Astrocyte of the cerebellum (primary cell): Measurements from ENCODE around the gene IL1F10.

Experiments
- DNase-seq: peaks from one replicate; pipeline ENCODE4 v3.0.0-alpha.2; 2011; ENCODE audit warnings: low read depth
- H3K4me3 ChIP-seq: 2 replicates; pipeline ENCODE4 v1.5.1; 2011; ENCODE audit warnings: mild to moderate bottlenecking, low read depth, low read length, moderate library complexity
- in situ Hi-C: cut with HindIII; loops from 2 replicates; pipeline ENCODE4 v1.10.0; 2017; ENCODE audit warnings: low sequenced_read_pairs
- TF ChIP-seq, protein P1 (sequence below): IDR thresholded peaks from 2 replicates; pipeline ENCODE4 v1.5.1; 2012; ENCODE audit warnings: low read length, low read depth, moderate library complexity, mild to moderate bottlenecking; ENCODE audit errors: missing control alignments

Gene IL1F10

DNA sequence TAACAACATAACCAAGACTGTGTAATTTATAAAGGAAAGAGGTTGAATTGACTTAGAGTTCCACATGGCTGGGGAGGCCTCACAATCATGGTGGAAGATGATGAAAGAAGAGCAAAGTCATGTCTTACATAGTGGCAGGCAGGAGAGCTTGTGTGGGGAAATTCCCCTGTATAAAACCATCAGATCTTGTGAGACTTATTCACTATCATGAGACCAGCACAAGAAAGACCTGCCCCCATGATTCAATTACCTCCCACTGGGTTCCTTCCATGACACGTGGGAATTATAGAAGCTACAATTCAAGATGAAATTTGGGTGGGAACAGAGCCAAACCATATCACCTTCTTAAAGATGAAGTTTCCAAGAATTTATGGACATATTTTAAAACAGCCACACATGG is 11.2 kb upstream of the IL1F10 start:
- in situ Hi-C loops = no loop called here
- TF ChIP-seq, protein P1, sequence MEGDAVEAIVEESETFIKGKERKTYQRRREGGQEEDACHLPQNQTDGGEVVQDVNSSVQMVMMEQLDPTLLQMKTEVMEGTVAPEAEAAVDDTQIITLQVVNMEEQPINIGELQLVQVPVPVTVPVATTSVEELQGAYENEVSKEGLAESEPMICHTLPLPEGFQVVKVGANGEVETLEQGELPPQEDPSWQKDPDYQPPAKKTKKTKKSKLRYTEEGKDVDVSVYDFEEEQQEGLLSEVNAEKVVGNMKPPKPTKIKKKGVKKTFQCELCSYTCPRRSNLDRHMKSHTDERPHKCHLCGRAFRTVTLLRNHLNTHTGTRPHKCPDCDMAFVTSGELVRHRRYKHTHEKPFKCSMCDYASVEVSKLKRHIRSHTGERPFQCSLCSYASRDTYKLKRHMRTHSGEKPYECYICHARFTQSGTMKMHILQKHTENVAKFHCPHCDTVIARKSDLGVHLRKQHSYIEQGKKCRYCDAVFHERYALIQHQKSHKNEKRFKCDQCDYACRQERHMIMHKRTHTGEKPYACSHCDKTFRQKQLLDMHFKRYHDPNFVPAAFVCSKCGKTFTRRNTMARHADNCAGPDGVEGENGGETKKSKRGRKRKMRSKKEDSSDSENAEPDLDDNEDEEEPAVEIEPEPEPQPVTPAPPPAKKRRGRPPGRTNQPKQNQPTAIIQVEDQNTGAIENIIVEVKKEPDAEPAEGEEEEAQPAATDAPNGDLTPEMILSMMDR = no peak
- DNase-seq = no peak

DNA sequence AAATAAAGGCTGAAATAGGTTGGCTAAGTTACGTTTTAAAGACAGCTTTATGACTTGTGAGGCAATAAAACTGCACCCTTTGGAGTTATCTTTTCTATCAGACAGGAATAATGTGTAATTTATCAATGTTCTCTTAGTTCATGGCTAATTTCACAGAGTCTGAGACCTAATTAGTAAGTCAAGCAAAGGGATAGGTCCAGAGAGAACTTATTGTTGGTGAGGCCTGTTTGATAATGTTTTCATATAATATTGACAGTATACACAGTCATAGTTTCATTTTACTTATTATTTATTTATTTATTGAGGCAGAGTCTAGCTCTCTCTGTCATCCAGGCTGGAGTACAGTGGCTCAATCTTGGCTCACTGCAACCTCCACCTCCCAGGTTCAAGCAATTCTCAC is 10.7 kb upstream of the IL1F10 start:
- H3K4me3 ChIP-seq = no peak overlapping the region
- no peak for DNase-seq
- in situ Hi-C loops = no loop called here
- TF ChIP-seq, protein P1 = no peak

More for the DNA sequence above, 11.2 kb upstream of the IL1F10 start:
- H3K4me3 ChIP-seq = no peak overlapping the region

DNA sequence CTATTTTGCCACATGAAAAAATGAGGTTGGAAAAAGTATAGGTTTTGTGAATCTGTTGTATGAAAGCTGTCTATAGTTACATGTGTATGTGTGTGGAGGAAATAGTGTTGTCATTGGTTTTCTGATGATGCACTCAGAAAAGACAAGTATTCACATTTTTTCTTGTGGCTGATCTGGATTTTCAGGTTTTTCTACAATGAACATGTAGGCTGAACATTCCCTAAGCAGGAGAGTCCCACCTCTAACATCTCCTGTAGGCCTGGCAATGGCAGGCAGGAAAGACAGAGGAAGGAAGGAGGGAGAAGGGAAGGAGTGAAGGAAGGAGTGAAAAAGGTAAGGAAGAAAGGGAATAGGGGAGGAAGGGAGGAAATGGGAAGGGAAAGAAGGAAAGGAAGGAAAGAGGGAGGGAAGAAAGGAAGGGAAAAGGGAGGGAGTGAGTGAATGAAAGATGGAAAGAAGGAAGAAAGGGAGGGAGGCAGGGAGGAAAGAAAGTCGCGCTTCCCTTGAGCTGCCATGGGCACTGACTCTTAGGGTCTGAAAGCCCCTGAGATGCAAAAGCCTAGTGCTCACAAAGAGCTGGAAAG is 9.3 kb upstream of the IL1F10 start:
- no peak overlapping the region for H3K4me3 ChIP-seq
- DNase-seq = no peak
- TF ChIP-seq, protein P1 = no peak
- in situ Hi-C loops = no loop called here

DNA sequence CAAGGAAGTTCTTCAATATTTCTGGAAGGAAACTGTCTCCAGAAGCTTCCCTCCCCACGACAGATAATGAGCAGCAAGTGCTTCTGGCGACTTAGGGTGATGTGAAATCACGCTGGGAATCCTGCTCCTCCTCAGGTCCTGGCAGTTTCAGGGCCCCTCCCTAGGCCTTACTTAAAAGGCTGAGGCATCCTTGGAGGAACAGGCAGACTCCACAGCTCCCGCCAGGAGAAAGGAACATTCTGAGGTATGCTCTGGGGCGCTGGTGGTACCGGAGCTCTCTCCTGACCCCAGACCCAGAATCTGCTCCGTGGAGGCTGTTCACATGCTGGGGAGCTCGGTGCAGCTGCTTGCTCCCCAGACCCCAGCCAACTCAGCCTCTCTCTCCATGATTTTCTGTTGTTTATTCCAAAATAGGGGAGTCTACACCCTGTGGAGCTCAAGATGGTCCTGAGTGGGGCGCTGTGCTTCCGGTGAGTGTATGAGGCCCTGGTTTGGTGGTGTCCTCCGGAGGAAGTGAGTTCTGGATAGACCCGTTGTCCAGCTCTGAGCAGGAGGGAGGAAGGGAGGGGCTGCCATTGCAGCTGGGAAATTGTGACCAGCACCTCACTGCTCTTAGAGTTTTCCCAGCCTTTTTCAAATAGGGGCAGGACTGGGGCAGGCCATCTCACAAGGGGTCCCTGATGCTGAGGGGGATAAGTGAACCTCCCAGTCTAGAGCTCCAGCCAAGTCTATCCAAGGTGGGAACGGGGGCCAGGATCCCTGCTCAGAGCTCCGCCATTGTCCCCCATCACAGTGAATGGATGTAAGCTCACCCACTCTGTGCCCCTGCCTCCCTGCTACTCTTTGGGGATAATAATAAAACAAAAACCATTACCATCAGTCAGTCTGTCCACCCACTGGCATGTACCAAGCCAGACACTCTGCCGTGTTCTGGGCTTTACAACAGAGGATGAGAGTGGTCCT is 8.5 kb upstream of the IL1F10 start, which contains the start of gene IL36RN:
Gene IL36RN (plus strand): TSS at position 201 of the 963 bp plus-strand sequence. CDS start 241 bp downstream, at position 442.
- TF ChIP-seq, protein P1 = no peak
- H3K4me3 ChIP-seq = no peak within 1 kb of the TSS
- DNase-seq = no peak
- in situ Hi-C loops = no loop called here

DNA sequence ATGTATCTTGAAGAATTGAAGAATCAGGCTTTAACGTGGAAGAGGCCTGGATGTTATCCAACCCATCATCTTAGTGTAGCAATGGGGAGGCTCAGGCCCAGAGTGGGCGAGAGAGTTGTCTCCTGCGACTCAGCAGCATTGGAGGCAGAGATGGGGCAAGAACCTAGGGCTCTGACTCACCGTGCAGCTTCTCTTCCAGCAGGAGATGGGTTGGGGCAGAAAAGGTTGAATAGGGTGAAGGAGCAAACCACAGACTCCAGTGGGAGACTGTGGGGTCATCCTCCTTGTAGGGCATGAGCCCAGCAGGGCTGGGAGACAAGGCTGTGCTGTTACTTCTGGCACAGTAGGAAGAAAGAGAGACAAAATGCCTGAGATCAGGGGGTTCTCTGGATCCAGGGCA is 7.4 kb upstream of the IL1F10 start:
- no peak overlapping the region for H3K4me3 ChIP-seq
- TF ChIP-seq, protein P1 = no peak
- in situ Hi-C loops = no loop called here
- DNase-seq = no peak

DNA sequence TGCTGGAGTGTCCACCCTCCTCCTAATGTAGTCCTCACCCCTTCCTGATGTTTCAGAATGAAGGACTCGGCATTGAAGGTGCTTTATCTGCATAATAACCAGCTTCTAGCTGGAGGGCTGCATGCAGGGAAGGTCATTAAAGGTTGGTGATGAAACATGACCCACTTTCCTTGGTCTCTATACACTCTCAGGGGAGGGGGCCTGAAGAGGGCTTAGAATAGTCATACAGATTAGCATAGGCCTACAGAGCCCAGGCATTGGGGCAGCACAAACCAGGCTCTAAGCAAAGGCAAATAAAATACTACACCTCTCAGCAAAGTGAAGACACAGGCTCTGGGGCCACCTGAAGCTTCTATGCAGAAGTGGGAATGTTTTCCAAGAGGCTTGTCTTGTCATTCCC is 7.0 kb upstream of the IL1F10 start:
- DNase-seq = no peak
- in situ Hi-C loops = no loop called here
- TF ChIP-seq, protein P1 = no peak
- no peak overlapping the region for H3K4me3 ChIP-seq
